Measurements from ENCODE around the gene NT5C2.
A peak's percentile ranks its signal among the peaks of the same experiment; 100 is the strongest.
"Not testable (repeated sequence)": the region's sequence is repeated elsewhere in the genome, so short reads cannot be mapped to it uniquely, and the experiment has no call there.

Gene NT5C2

DNA sequence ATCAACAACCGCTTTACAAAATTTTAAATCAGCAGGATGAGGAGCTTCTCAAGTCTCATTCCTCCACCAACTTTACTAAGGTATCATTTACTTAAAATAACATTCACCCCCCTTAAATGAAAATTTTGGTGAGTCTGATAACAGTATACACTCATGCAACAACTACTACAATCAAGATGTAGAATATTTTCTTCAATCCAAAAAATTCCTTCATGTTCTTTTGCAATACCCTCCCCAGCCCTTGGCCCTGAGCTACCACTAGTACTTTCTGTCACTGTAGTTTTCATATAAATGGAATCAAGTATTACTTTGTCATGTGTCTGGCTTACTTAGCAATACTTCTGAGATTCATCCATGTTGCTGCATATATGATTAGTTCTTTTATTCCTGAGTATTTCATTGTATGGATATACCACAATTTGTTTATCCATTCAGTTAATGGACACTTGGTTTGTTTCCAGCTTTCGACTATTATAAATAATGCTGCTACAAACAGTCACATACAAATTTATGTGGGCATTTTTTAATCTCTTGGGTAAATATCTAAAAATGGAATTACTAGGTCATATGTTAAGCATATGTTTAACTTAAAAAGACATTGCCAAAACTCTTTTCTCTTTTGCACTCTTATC, 43.0 kb downstream of the NT5C2 start:
- Histone ChIP-seq H3K27me3 (ENCODE audit: control insufficient read depth in 5 of 5, insufficient read depth in 4 of 5, low read length in 5 of 5) (no peaks in the 10 kb centered on the region), H3K4me1 (ENCODE audit: control insufficient read depth in 5 of 5, insufficient read depth in 5 of 5, low read length in 5 of 5) (peaks cover 0 to 40% (median 35%) of the 10 kb centered on the region in 5 donors), H3K36me3 (ENCODE audit: control insufficient read depth in 5 of 5, insufficient read depth in 5 of 5, low read length in 5 of 5) (no peaks in the 10 kb centered on the region), H3K27ac (ENCODE audit: low read depth, low read length) (no peak overlapping the region), H3K4me3 (ENCODE audit: low read depth in 1 of 5, low read length in 5 of 5) (no peak overlapping the region), H3K9me3 (ENCODE audit: control insufficient read depth in 5 of 5, low read length in 5 of 5) (no peaks in the 10 kb centered on the region), H3K9ac (ENCODE audit: low read length in 5 of 5) (no peak overlapping the region)

DNA sequence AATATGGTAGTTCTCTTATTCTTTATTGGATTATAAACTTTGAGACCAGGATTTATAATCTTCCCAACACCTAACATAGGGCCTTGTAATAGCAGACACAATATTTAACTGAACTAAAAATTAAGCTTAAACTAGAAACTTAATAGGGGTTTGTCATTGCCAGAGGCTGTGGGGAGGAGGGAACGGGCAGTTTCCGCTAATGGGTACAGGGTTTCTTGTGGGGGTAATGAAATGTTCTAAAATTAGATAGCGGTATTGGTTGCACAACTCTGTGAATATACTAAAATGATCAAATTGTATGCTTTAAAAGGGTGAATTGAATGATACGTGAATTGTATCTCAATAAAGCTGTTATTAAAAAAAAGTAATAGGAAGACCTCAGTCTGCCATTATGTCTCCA, 45.4 kb downstream of the NT5C2 start:
- Histone ChIP-seq H3K9me3 (ENCODE audit: control insufficient read depth in 5 of 5, low read length in 5 of 5) (no peaks in the 10 kb centered on the region), H3K9ac (ENCODE audit: low read length in 5 of 5) (no peak overlapping the region), H3K27me3 (ENCODE audit: control insufficient read depth in 5 of 5, insufficient read depth in 4 of 5, low read length in 5 of 5) (no peaks in the 10 kb centered on the region), H3K4me3 (ENCODE audit: low read depth in 1 of 5, low read length in 5 of 5) (no peak overlapping the region), H3K36me3 (ENCODE audit: control insufficient read depth in 5 of 5, insufficient read depth in 5 of 5, low read length in 5 of 5) (no peaks in the 10 kb centered on the region), H3K4me1 (ENCODE audit: control insufficient read depth in 5 of 5, insufficient read depth in 5 of 5, low read length in 5 of 5) (peaks cover 0 to 18% (median 16%) of the 10 kb centered on the region in 5 donors), H3K27ac (ENCODE audit: low read depth, low read length) (no peak overlapping the region)

DNA sequence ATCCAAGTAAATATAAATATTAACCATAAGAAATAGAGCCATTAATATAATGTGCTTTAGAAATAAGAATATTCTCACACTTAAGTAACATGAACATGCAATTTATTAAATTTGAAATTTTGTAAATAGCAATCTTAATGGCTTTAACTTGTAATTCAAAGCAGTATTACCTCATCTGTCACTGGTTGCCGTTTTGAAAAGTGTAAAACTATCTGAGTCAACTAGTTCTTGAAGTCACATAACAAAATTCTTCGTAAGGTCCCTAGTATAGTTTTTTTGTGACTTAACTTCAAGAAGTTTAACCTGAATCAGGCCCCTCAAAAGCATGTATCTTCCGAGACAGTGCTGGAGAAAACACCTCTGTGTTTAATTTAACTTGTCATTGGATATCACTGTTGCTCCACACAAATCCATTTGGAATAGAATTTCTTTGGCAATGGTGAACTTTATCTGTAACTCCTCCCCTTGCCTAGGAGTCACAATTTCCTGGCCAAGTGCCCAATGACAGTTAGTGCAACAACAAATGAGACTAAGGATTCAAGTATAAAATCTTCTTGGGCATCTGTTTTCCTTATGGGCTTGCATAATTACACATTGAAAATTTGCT, 47.1 kb downstream of the NT5C2 start:
- H3K4me3 ChIP-seq (ENCODE audit: low read depth in 1 of 5, low read length in 5 of 5) = no peak overlapping the region
- H3K27ac ChIP-seq (ENCODE audit: low read depth, low read length) = peak overlapping the region; percentile 12
- no peaks in the 10 kb centered on the region for H3K9me3 ChIP-seq (ENCODE audit: control insufficient read depth in 5 of 5, low read length in 5 of 5)
- H3K36me3 ChIP-seq (ENCODE audit: control insufficient read depth in 5 of 5, insufficient read depth in 5 of 5, low read length in 5 of 5) = peaks cover 0 to 4% (median 2%) of the 10 kb centered on the region in 5 donors
- no peaks in the 10 kb centered on the region for H3K27me3 ChIP-seq (ENCODE audit: control insufficient read depth in 5 of 5, insufficient read depth in 4 of 5, low read length in 5 of 5)
- H3K9ac ChIP-seq (ENCODE audit: low read length in 5 of 5) = no peak overlapping the region
- H3K4me1 ChIP-seq (ENCODE audit: control insufficient read depth in 5 of 5, insufficient read depth in 5 of 5, low read length in 5 of 5) = peaks cover 0 to 25% (median 18%) of the 10 kb centered on the region in 5 donors

DNA sequence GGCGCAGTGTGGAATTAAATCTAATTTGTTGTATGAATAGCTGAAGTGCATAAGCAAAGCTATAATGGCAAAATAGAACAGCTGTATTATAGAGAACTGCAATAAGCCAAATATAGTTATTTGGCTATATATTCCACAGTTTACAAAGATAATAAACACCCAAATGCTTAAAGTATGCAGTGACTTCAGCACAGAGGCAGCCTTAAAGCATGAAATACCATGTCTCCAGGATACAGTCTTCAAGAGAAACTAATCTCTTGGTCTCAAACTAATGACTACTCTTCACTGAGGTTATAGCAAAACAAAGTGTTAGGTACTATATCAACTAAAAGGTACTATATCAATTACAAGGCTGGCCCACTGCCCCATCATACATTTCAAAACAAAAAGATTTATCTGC, 48.0 kb downstream of the NT5C2 start:
- no peaks in the 10 kb centered on the region for H3K27me3 ChIP-seq (ENCODE audit: control insufficient read depth in 5 of 5, insufficient read depth in 4 of 5, low read length in 5 of 5)
- H3K27ac ChIP-seq (ENCODE audit: low read depth, low read length) = no peak overlapping the region
- H3K9ac ChIP-seq (ENCODE audit: low read length in 5 of 5) = no peak overlapping the region
- no peaks in the 10 kb centered on the region for H3K9me3 ChIP-seq (ENCODE audit: control insufficient read depth in 5 of 5, low read length in 5 of 5)
- peaks cover 0 to 25% (median 17%) of the 10 kb centered on the region in 5 donors for H3K4me1 ChIP-seq (ENCODE audit: control insufficient read depth in 5 of 5, insufficient read depth in 5 of 5, low read length in 5 of 5)
- H3K36me3 ChIP-seq (ENCODE audit: control insufficient read depth in 5 of 5, insufficient read depth in 5 of 5, low read length in 5 of 5) = peaks cover 0 to 8% (median 5%) of the 10 kb centered on the region in 5 donors
- no peak overlapping the region for H3K4me3 ChIP-seq (ENCODE audit: low read depth in 1 of 5, low read length in 5 of 5)

DNA sequence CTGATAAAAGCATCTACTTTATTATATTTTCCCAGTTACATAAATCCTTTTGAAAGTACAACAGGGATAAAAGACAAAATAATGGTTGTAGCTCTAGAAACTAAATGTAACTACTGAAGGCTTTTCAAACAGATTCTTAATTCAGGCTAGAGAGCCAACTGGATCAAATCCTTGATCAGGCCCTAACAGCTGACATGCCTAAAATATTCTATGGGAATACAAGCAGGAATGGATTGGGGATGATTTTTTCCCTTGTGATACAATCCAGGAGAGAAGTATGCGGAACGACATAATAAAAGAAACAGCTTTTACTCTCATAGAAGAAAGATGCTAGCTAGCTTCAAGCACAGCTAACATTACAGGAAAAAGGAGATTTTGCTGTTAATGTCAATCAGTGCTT, 49.0 kb downstream of the NT5C2 start:
- Histone ChIP-seq H3K4me3 (ENCODE audit: low read depth in 1 of 5, low read length in 5 of 5) (no peak overlapping the region), H3K9me3 (ENCODE audit: control insufficient read depth in 5 of 5, low read length in 5 of 5) (no peaks in the 10 kb centered on the region), H3K27ac (ENCODE audit: low read depth, low read length) (no peak overlapping the region), H3K4me1 (ENCODE audit: control insufficient read depth in 5 of 5, insufficient read depth in 5 of 5, low read length in 5 of 5) (peaks cover 0 to 25% (median 16%) of the 10 kb centered on the region in 5 donors), H3K9ac (ENCODE audit: low read length in 5 of 5) (no peak overlapping the region), H3K36me3 (ENCODE audit: control insufficient read depth in 5 of 5, insufficient read depth in 5 of 5, low read length in 5 of 5) (peaks cover 0 to 12% (median 5%) of the 10 kb centered on the region in 5 donors), H3K27me3 (ENCODE audit: control insufficient read depth in 5 of 5, insufficient read depth in 4 of 5, low read length in 5 of 5) (no peaks in the 10 kb centered on the region)

DNA sequence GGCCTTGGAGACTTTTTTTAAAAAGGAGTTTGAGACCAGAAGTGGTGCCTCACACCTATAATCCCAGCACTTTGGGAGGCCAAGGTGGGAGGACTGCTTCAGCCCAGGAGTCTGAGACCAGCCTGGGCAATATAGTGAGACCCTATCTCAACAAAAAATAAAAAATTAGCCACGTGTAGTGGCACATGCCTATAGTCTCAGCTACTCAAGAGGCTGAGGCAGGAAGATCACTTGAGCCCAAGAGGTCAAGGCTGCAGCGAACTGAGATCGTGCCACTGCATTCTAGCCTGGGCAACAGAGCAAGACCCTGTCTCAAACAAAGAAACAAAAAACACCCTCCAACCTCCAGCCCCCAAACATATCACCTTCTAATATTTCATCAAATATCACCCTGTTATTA, 49.4 kb downstream of the NT5C2 start:
- H3K27me3 ChIP-seq (ENCODE audit: control insufficient read depth in 5 of 5, insufficient read depth in 4 of 5, low read length in 5 of 5); H3K4me3 ChIP-seq (ENCODE audit: low read depth in 1 of 5, low read length in 5 of 5); H3K9me3 ChIP-seq (ENCODE audit: control insufficient read depth in 5 of 5, low read length in 5 of 5); H3K9ac ChIP-seq (ENCODE audit: low read length in 5 of 5); H3K27ac ChIP-seq (ENCODE audit: low read depth, low read length): not testable (repeated sequence)
- Histone ChIP-seq H3K36me3 (ENCODE audit: control insufficient read depth in 5 of 5, insufficient read depth in 5 of 5, low read length in 5 of 5) (peaks cover 0 to 12% (median 5%) of the 10 kb centered on the region in 5 donors), H3K4me1 (ENCODE audit: control insufficient read depth in 5 of 5, insufficient read depth in 5 of 5, low read length in 5 of 5) (peaks cover 0 to 25% (median 16%) of the 10 kb centered on the region in 5 donors)

DNA sequence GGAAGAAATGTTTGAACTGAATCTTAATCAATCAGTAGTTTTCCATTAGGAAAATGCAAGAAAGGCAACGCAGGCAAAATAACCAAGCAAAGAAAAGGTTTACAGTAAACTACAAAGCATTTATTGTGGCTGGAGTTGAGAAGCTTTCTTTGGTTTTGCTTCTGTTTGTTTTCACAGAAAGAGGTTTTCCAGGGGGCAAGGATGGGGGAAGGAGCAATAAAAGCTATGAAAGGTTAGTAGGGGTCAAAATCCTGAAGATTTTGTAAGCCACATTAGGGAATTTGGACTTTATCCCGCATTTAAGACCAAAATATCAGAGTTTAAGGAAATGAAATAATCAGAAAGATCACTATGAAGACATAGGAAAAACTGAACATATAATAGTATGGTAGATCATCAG, 51.1 kb downstream of the NT5C2 start:
- H3K4me1 ChIP-seq (ENCODE audit: control insufficient read depth in 5 of 5, insufficient read depth in 5 of 5, low read length in 5 of 5) = peaks cover 0 to 25% (median 16%) of the 10 kb centered on the region in 5 donors
- H3K27ac ChIP-seq (ENCODE audit: low read depth, low read length) = no peak overlapping the region
- H3K4me3 ChIP-seq (ENCODE audit: low read depth in 1 of 5, low read length in 5 of 5) = no peak overlapping the region
- peaks cover 5 to 19% (median 8%) of the 10 kb centered on the region in 5 donors for H3K36me3 ChIP-seq (ENCODE audit: control insufficient read depth in 5 of 5, insufficient read depth in 5 of 5, low read length in 5 of 5)
- no peaks in the 10 kb centered on the region for H3K9me3 ChIP-seq (ENCODE audit: control insufficient read depth in 5 of 5, low read length in 5 of 5)
- no peaks in the 10 kb centered on the region for H3K27me3 ChIP-seq (ENCODE audit: control insufficient read depth in 5 of 5, insufficient read depth in 4 of 5, low read length in 5 of 5)
- no peak overlapping the region for H3K9ac ChIP-seq (ENCODE audit: low read length in 5 of 5)

DNA sequence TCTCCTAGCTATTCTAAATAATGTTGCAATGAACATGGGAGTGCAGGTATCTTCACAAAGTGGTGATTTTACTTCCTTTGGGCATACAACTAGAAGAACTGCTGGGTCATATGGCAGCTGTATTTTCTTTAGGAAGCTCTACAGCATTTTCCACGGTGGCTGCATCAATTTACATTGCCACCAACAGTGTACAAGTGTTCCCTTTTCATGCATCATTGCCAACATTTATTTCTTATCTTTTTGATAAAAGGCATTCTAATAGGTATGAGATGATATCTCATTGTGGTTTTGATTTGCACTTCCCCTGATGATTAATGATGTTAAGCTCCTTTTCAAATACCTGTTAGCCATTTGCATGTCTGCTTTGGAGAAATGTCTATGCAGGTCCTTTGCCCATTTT, 52.6 kb downstream of the NT5C2 start:
- Histone ChIP-seq H3K9me3 (ENCODE audit: control insufficient read depth in 5 of 5, low read length in 5 of 5) (no peaks in the 10 kb centered on the region), H3K4me3 (ENCODE audit: low read depth in 1 of 5, low read length in 5 of 5) (no peak overlapping the region), H3K27me3 (ENCODE audit: control insufficient read depth in 5 of 5, insufficient read depth in 4 of 5, low read length in 5 of 5) (no peaks in the 10 kb centered on the region), H3K36me3 (ENCODE audit: control insufficient read depth in 5 of 5, insufficient read depth in 5 of 5, low read length in 5 of 5) (peaks cover 6 to 22% (median 14%) of the 10 kb centered on the region in 5 donors), H3K4me1 (ENCODE audit: control insufficient read depth in 5 of 5, insufficient read depth in 5 of 5, low read length in 5 of 5) (peaks cover 0 to 13% (median 5%) of the 10 kb centered on the region in 5 donors), H3K9ac (ENCODE audit: low read length in 5 of 5) (no peak overlapping the region), H3K27ac (ENCODE audit: low read depth, low read length) (no peak overlapping the region)

DNA sequence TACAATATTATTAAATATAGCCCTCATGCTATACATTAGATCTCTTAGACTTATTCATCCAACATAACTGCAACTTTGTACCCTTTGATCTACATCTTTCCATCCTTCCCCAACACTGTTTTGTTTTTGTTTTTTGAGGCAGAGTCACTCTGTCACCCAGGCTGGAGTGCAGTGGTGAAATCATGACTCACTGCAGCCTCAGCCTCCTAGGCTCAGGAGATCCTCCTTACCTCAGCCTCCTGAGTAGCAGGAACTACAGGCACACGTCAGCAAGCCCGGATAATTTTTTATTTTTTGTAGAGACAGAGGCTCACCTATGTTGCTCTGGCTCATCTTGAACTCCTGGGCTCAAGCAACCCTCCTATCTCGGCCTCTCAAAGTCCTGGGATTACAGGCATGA, 53.3 kb downstream of the NT5C2 start:
- no peak overlapping the region for H3K4me3 ChIP-seq (ENCODE audit: low read depth in 1 of 5, low read length in 5 of 5)
- peaks cover 0 to 8% (median 0%) of the 10 kb centered on the region in 5 donors for H3K4me1 ChIP-seq (ENCODE audit: control insufficient read depth in 5 of 5, insufficient read depth in 5 of 5, low read length in 5 of 5)
- no peak overlapping the region for H3K27ac ChIP-seq (ENCODE audit: low read depth, low read length)
- no peaks in the 10 kb centered on the region for H3K27me3 ChIP-seq (ENCODE audit: control insufficient read depth in 5 of 5, insufficient read depth in 4 of 5, low read length in 5 of 5)
- H3K9ac ChIP-seq (ENCODE audit: low read length in 5 of 5) = no peak overlapping the region
- peaks cover 6 to 26% (median 14%) of the 10 kb centered on the region in 5 donors for H3K36me3 ChIP-seq (ENCODE audit: control insufficient read depth in 5 of 5, insufficient read depth in 5 of 5, low read length in 5 of 5)
- H3K9me3 ChIP-seq (ENCODE audit: control insufficient read depth in 5 of 5, low read length in 5 of 5) = no peaks in the 10 kb centered on the region

DNA sequence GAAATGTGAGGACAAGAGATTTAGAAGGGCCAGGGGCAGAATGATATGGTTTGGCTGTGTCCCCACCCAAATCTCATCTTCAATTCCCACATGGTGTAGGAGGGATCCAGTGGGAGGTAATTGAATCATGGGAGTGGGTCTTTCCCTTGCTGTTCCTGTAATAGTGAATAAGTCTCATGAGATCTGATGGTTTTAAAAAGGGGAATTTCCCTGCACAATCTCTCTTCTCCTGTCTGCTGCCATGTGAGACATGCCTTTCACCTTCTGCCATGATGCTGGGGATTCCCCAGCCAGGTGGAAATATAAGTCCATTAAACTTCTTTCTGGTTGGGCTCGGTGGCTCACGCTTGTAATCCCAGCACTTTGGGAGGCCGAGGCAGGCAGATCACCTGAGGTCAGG, 57.9 kb downstream of the NT5C2 start:
- not testable (repeated sequence) for H3K4me3 ChIP-seq (ENCODE audit: low read depth in 1 of 5, low read length in 5 of 5); H3K9me3 ChIP-seq (ENCODE audit: control insufficient read depth in 5 of 5, low read length in 5 of 5); H3K27ac ChIP-seq (ENCODE audit: low read depth, low read length); H3K4me1 ChIP-seq (ENCODE audit: control insufficient read depth in 5 of 5, insufficient read depth in 5 of 5, low read length in 5 of 5); H3K9ac ChIP-seq (ENCODE audit: low read length in 5 of 5); H3K27me3 ChIP-seq (ENCODE audit: control insufficient read depth in 5 of 5, insufficient read depth in 4 of 5, low read length in 5 of 5)
- H3K36me3 ChIP-seq (ENCODE audit: control insufficient read depth in 5 of 5, insufficient read depth in 5 of 5, low read length in 5 of 5) = peaks cover 8 to 36% (median 16%) of the 10 kb centered on the region in 5 donors

Data from subcutaneous abdominal adipose tissue (tissue), 5 donors.